ENCODE results near the gene TMED1.
"Not testable (repeated sequence)": the region's sequence is repeated elsewhere in the genome, so short reads cannot be mapped to it uniquely, and the experiment has no call there.

TMED1 gene

DNA sequence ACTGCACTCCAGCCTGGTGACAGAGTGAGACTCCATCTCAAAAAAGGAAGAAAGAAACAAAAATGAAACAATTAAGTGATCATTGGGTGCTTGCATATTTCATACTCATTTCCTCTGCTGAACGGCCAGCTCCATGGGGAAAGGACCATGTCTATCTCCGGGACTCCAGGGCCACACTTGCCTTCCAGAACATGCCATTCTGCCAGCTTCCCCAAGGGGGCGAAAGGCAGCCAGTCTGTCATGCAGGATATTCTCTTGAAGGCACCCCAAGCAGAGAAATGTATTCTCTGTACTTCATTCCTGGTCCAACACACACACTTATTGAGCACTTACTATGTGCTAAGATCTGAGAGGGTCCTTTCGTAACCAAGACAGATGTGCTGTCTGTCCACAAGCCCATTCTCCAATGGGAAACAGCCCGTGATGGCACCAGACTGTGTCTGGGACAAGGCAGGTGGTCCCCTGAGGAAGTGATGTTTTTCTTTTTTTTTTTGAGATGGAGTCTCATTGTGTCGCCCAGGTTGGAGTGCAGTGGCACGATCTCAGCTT is 25.2 kb upstream of the TMED1 start:
- no peak for DNase-seq

DNA sequence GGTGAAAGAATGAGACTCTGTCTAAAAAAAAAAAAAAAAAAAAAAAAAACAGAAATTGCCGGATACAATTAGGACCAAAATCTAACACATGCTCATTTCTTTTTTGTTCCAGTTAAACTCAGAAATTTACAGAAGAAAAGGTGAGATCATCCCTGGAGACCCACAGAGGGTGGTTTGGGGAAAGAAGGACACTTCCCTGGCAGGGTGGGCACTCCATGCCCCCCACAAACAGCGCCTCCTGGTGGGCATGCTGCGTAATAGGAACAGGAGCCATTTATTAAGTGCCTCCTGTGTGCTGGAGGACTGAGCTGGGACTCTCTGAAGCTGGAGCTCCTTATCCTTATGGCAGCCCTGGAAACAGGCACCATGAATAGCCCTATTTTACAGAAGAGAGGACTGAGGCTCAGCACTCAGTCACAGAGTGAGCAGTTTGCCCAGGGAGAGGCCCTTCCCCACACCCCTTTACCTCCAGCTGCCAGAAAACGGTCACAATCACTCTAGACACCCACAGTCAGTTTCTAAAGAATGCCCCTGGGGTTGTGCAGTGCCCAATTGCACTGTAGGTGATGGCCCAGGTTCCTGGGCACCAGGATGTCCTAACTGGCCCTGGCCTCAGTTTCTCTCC is 22.3 kb upstream of the TMED1 start:
- no peak for DNase-seq

GRCh38 chr19:10856899-10857298 is 20.9 kb upstream of the TMED1 start:
- DNase-seq, result not testable (repeated sequence)

- no peak for DNase-seq
These were observed 20.0 kb upstream of the TMED1 start for GRCh38 chr19:10855879-10856522.

- DNase-seq, result no peak
These were observed 18.5 kb upstream of the TMED1 start for GRCh38 chr19:10854350-10855089.

DNA sequence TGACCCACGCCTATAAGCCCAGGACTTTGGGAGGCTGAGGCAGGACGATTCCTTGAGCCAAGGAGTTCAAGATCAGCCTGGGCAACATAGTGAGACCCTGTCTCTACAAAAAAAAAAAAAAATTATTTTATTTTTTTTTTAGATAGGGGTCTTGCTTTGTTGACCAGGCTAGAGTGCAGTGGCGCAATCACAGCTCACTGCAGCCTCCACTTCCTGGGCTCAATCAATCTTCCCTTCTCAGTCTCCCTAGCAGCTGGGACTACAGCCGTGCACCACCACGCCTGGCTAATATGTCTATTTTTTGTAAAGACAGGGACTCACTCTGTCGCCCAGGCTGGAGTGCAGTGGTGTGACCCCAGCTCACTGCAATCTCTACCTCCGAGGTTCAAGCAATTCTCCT is 16.9 kb upstream of the TMED1 start:
- no peak for DNase-seq

- no peak for DNase-seq
These were observed 16.2 kb upstream of the TMED1 start for GRCh38 chr19:10852098-10852800.

DNA sequence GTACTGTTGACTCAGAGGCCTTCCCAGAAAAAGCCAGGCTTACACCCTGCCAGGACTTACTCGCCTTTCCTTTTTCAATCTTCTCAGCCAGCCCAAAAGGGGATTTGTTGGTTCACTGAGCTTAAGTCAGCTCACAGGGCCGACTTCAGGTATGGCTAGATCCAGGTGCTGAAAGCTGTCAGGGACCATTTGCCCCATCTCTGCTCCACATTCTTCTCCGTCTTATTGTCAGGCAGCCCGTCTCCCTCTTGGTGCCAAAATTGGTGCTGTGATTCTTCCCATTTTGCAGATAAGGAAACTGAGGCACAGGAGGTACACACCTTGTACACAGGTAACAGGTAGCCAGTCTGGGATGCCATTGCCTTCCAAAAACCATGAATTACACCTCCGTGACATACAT is 14.6 kb upstream of the TMED1 start:
- no peak for DNase-seq

DNA sequence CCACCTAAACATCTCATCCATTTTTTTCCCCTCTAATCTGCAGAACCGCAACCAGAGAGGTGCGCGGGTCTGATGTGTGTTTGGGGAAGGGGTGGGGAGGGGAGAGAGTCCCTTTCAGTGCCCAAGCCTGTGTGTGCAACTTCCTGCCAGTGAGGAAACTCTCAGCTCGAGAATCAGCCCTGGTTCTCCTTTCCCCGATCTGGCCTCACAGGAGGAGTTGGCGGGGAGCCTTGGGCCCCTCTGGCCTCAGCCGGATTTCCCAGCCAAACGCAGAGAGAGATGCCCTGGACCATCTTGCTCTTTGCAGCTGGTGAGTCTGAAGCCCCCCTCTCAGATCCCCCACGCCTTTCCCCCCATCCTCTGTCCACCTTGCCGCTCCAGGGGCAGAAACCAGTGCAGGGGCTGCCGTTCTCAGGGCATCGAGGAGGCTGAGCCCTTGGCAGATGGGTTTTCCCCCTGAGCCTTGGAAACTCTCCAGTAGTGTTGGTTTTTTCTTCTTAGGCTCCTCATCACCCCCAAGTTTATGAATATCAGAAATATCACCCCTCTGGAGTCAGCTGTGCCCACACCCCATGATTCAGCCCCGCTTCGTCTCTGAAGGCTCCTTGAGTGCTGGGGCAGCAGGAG is 12.3 kb upstream of the TMED1 start, which contains the start of gene C19orf38:
Gene C19orf38 (plus strand): TSS at position 186 of the 627 bp plus-strand sequence. CDS start 94 bp downstream, at position 280.
- no peak for DNase-seq

DNA sequence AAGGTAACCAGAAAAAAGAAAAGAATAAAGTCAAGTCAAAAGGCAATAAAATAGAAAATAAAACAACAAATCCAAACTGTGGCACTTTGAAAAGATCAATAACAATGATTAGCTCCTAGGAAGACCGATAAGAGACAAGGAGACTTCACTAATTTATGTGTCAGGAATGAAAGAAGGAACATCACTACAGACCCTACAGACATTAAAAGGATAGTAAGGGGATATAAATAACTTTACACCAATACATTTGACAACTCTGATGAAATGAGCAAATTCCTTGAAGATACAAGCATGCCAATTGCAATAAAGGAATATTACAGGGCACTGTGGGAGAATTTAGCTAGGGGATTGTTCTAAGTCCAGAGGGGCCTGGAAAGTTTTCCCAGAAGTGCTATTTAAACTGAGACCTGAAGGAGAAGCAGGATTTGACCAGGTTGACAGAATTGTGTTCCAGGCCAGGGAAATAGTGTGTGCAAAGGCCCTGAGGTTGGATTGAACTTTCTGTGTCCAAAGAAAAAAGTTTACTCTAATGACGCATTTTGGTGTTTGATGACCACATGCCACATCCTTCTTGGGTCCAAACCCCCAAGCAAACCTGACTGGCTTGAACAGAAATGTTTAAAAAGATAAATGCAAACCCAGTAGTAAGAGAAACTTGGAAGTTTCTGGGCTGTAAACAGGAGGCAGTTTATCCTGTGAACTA is 10.6 kb upstream of the TMED1 start:
- DNase-seq, result no peak

DNA sequence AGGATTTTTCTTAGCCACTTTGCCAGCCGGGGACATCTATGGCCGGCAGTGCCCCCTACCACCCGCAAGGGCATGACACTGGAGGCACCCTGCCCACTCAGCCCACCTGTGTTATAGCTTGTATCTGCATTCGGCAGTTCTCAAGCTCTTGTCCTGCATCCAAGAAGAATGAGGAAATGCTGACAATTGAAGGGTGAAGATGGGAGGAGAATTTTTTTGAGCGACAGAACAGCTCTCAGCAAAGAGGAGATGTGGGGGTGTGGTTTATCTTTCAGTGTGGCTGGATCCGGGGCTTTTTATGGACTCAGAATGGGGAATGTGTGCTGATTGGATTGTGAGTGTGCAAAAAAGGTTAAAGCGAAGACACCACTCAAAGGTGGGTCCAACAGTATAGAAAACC is 6.8 kb upstream of the TMED1 start:
- DNase-seq, result no peak

- DNase-seq, result no peak
These were observed 3.4 kb upstream of the TMED1 start for GRCh38 chr19:10839114-10840050.

- DNase-seq, result no peak
These were observed 2.4 kb upstream of the TMED1 start for GRCh38 chr19:10838377-10838776.

DNA sequence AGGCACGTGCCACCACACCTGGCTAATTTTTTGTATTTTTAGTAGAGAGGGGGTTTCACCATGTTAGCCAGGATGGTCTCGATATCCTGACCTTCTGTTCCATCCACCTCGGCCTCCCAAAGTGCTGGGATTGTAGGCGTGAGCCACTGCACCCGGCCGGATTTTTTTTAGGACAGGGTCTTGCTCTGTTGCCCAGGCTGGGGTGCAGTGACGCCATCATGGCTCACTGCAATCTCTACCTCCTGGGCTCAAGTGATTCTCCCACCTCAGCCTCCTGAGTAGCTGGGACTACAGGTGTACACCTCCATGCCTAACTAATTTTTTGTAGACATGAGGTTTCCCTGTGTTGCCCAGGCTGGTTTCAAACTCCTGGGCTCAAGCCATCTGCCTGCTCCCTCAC is 1.6 kb upstream of the TMED1 start:
- DNase-seq, result not testable (repeated sequence)

DNA sequence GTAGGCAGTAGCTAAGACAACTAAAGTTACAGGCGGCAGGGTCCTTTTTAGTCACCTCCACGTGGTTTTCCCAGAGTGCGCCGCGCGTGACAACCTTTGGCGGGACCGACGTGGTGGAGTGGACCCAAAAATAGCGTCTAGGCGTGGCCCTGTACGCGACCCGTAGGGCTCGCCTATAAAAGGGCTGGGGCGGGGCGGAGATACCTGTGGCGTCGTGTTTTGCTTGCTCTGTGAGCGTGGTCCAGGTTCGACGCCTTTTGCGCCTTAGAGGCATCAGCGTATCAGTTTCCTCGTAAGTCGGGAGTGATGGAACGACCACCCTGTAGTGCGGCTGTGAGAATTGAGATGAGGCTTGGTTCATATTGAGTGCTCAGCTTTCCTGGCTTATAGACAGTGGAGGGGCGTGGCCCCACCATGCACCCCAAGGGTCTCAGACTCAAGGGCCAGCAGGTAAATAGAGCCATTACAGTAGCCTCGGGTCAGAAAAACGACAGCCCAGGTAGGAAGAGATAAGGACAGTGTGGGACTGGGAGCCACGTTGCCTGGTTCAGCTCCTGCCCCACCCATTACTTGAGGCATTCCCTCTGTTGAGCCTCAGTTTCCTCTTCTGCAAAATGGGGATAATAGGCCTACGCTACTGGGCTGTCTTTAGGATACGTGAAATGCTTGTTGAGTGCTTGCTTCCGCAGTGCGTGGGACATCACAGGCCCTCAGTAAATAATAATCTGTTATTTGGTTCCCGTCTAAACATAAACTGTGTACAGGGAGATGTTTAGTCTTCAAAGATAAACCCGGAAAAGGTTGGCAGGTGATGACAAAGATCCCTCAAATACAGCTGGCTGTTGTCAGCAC is 693 bp upstream of the TMED1 start:
- no peak for DNase-seq

DNA sequence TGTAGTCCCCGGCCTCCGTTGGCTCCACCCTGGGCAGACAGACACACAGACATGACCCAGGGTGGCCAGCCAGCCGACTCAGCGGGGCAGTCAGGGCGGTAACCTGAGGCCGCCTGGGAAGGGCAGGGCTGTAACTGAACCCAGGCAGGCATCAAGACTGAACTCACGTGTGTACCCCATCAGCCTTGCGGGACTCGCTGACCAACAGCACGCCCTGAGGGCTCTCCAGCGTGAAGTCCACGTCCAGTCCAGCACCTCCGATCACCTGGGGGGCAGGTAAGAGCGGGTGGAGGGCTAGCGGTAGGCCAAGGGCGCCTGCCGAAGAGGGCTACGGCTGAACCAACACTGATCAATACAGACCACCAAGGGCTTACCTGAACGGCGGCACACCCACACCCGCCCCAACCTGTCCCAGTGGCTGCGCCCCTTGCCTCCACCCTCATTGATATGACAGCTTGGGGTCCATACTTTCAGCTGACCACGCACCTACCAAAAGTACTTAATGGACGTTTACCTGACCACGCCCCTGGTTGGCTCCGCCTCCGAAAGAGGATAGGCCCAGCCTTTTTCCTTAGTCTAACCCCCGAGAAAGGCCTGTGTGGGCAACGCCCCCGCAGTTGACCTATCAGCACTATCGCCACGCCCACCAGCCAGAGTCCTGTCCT is 791 bp downstream of the TMED1 start:
- no peak for DNase-seq

DNA sequence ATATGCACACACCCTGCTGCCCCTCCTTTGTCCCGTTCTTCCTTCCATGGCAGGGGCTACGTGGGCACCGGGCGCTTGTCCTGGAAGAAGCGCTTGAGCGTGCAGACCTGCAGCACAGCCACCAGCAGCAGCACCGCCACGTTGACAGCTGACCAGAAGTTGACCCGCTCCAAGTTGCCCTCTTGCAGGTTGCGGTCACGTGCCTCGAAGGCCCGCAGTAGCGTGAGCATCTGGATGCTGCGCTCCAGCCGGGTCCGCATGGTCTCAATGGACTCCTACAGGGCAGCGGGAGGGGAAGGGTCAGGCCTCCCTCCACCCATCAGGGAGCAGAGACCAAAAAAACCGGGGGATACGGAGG is 3.1 kb downstream of the TMED1 start:
- no peak for DNase-seq

- no peak for DNase-seq
These were observed 3.7 kb downstream of the TMED1 start for GRCh38 chr19:10831987-10832938.

Measured in SIG-M5 (cell line).